IPS-NIHi7 (cell line): Measurements from ENCODE around the gene NEUROD4.

Source experiments
- DNase-seq: peaks from one replicate; pipeline ENCODE4 v3.0.0; 2012; ENCODE audit warnings: mixed read lengths; ENCODE audit errors: extremely low spot score

NEUROD4 gene

GRCh38 chr12:54997929-54998522 is 21.7 kb upstream of the NEUROD4 start:
- no peak for DNase-seq

GRCh38 chr12:54998958-54999510 is 20.7 kb upstream of the NEUROD4 start:
- no peak for DNase-seq

GRCh38 chr12:55001198-55001868 is 18.4 kb upstream of the NEUROD4 start:
- DNase-seq = no peak

GRCh38 chr12:55002355-55002754 is 17.4 kb upstream of the NEUROD4 start:
- no peak for DNase-seq

GRCh38 chr12:55008944-55009585 is 10.7 kb upstream of the NEUROD4 start:
- no peak for DNase-seq

GRCh38 chr12:55017416-55017925 is 2.3 kb upstream of the NEUROD4 start:
- DNase-seq = no peak

- no peak for DNase-seq
Observed at GRCh38 chr12:55024575-55024974, 4.8 kb downstream of the NEUROD4 start.

- DNase-seq = no peak
Observed at GRCh38 chr12:55025508-55025907, 5.7 kb downstream of the NEUROD4 start.

GRCh38 chr12:55034218-55034617 is 14.4 kb downstream of the NEUROD4 start:
- DNase-seq = no peak

- DNase-seq = no peak
Observed at GRCh38 chr12:55036326-55037115, 16.7 kb downstream of the NEUROD4 start.

- no peak for DNase-seq
Observed at GRCh38 chr12:55037351-55037987, 17.7 kb downstream of the NEUROD4 start.

GRCh38 chr12:55039395-55040354 is 19.9 kb downstream of the NEUROD4 start:
- DNase-seq = no peak

- DNase-seq = no peak
Observed at GRCh38 chr12:55041345-55042055, 21.7 kb downstream of the NEUROD4 start.

- no peak for DNase-seq
Observed at GRCh38 chr12:55043542-55043941, 23.8 kb downstream of the NEUROD4 start.

GRCh38 chr12:55044135-55044534 is 24.4 kb downstream of the NEUROD4 start:
- no peak for DNase-seq

- DNase-seq = no peak
Observed at GRCh38 chr12:55049676-55050075, 29.9 kb downstream of the NEUROD4 start.

- DNase-seq = no peak
Observed at GRCh38 chr12:55051197-55051947, 31.6 kb downstream of the NEUROD4 start.

- no peak for DNase-seq
Observed at GRCh38 chr12:55057481-55057880, 37.7 kb downstream of the NEUROD4 start.

- no peak for DNase-seq
Observed at GRCh38 chr12:55058082-55058481, 38.3 kb downstream of the NEUROD4 start.
